A549 (cell line): ENCODE data around the gene CLEC19A. TPM values are rescaled to one million over a fixed set of nuclear protein-coding genes. Genes with fewer than 3 reads are reported as not detected.
A peak's percentile ranks its signal among the peaks of the same experiment; 100 is the strongest.

ENCODE experiments used
- ATAC-seq, 2 experiments: fragments of 200-7000 bp in 1 of 2; fragments of >200 bp in 1 of 2; cut with Nextera tagmentation in 1 of 2; cut with Tn5 transposase in 1 of 2; 3 replicates each; pipeline versions ENCODE4 v1.8.0 to v1.9.1; 2018 to 2020; ENCODE audit warnings: mild to moderate bottlenecking in 1 of 2, moderate library complexity in 1 of 2
- CTCF ChIA-PET: fragments of 300-600 bp; sonication (Branson Sonifier 250); formaldehyde crosslinking; extraction: SDS; loops from one replicate; lab custom pipeline; 2021; ENCODE audit warnings: antibody characterized with exemption, inconsistent platforms; lab: Yijun Ruan, JAX
- POLR2A ChIA-PET: fragments of 350-600 bp; formaldehyde crosslinking; extraction: SDS; loops from one replicate; lab custom pipeline; 2021; ENCODE audit warnings: antibody characterized with exemption, inconsistent platforms; lab: Yijun Ruan, JAX
- DNase-seq, 2 experiments: peaks; one replicate each; pipeline versions ENCODE4 v3.0.0 to v3.0.0-alpha.2; 2011 to 2016; ENCODE audit warnings: low read depth in 1 of 2, low spot score in 1 of 2
- FAIRE-seq: peaks from 2 replicates; lab custom pipeline; 2011; peaks lifted over from hg19 to GRCh38; lab: Jason Lieb, UNC
- H3K27ac ChIP-seq, 2 experiments: fragments of >200 bp; sonication (Bioruptor Twin); formaldehyde crosslinking; 3 replicates each; pipeline ENCODE4 v1.5.1; 2016 to 2017
- H3K4me1 ChIP-seq: fragments of >200 bp; sonication (Bioruptor Twin); formaldehyde crosslinking; 3 replicates; pipeline ENCODE4 v1.6.1; 2016
- H3K4me2 ChIP-seq: fragments of >200 bp; sonication (Bioruptor Twin); formaldehyde crosslinking; 3 replicates; pipeline ENCODE4 v1.6.1; 2016
- H3K4me3 ChIP-seq: fragments of >200 bp; sonication (Bioruptor Twin); formaldehyde crosslinking; 3 replicates; pipeline ENCODE4 v1.5.1; 2016
- H3K9me3 ChIP-seq: fragments of >200 bp; sonication (Bioruptor Twin); formaldehyde crosslinking; 3 replicates; pipeline ENCODE4 v1.6.1; 2016
- CBX2 ChIP-seq: fragments of 200-600 bp; sonication (generic); IDR thresholded peaks from 2 replicates; pipeline ENCODE4 v1.6.1; 2016; ENCODE audit warnings: low read depth, mild to moderate bottlenecking, borderline replicate concordance
- CBX8 ChIP-seq: fragments of 200-600 bp; sonication (generic); IDR thresholded peaks from 2 replicates; pipeline ENCODE4 v1.6.1; 2016
- CEBPB ChIP-seq, 2 experiments: fragments of >200 bp in 1 of 2; sonication (Bioruptor Twin) in 1 of 2; formaldehyde crosslinking in 1 of 2; IDR thresholded peaks; 2 replicates each; pipeline ENCODE4 v1.6.1; 2012 to 2016
- EHMT2 ChIP-seq: fragments of 200-600 bp; sonication (generic); IDR thresholded peaks from 2 replicates; pipeline ENCODE4 v1.6.1; 2016; ENCODE audit warnings: antibody characterized with exemption, low read depth, mild to moderate bottlenecking, moderate library complexity
- EP300 ChIP-seq, 2 experiments: fragments of >200 bp; sonication (Bioruptor Twin); formaldehyde crosslinking; IDR thresholded peaks; 2 replicates in 1 of 2; 3 replicates in 1 of 2; pipeline ENCODE4 v1.6.1; 2016 to 2017
- ESRRA ChIP-seq: fragments of 150-350 bp; IDR thresholded peaks from 2 replicates; pipeline ENCODE4 v1.6.1; 2014; ENCODE audit warnings: mild to moderate bottlenecking, low read length, borderline replicate concordance
- FOXS1 ChIP-seq: fragments of 250-450 bp; sonication (Bioruptor Pico); IDR thresholded peaks from 2 replicates; pipeline ENCODE4 v1.5.0; 2020; ENCODE audit warnings: mild to moderate bottlenecking, moderate library complexity
- GATA3 ChIP-seq: IDR thresholded peaks from 2 replicates; pipeline ENCODE4 v1.6.1; 2012; ENCODE audit warnings: borderline replicate concordance
- HDAC2 ChIP-seq: fragments of 200-600 bp; sonication (generic); IDR thresholded peaks from 2 replicates; pipeline ENCODE4 v1.6.1; 2016
- HOXB13 ChIP-seq: fragments of 250-450 bp; sonication (Bioruptor Pico); IDR thresholded peaks from 2 replicates; pipeline ENCODE4 v1.5.0; 2020; ENCODE audit warnings: low read depth, mild to moderate bottlenecking, moderate library complexity
- HOXB5 ChIP-seq: fragments of 250-450 bp; sonication (Bioruptor Pico); IDR thresholded peaks from 2 replicates; pipeline ENCODE4 v1.5.0; 2020; ENCODE audit warnings: mild to moderate bottlenecking, moderate library complexity
- JUN ChIP-seq, 2 experiments: fragments of >200 bp; sonication (Bioruptor Twin); formaldehyde crosslinking; IDR thresholded peaks; 2 replicates in 1 of 2; 3 replicates in 1 of 2; pipeline ENCODE4 v1.6.1; 2016 to 2017
- JUNB ChIP-seq: fragments of >200 bp; sonication (Bioruptor Twin); formaldehyde crosslinking; IDR thresholded peaks from 2 replicates; pipeline ENCODE4 v1.6.1; 2016
- MAZ ChIP-seq: fragments of 150-350 bp; IDR thresholded peaks from 2 replicates; pipeline ENCODE4 v1.6.1; 2014; ENCODE audit warnings: antibody characterized with exemption, low read depth, low read length, borderline replicate concordance
- MYC ChIP-seq: IDR thresholded peaks from 2 replicates; pipeline ENCODE4 v1.6.1; 2012; ENCODE audit warnings: mild to moderate bottlenecking, inconsistent platforms, low read length, improper control_type of control experiment, borderline replicate concordance
- NPAS2 ChIP-seq: fragments of 250-450 bp; sonication (Bioruptor Pico); IDR thresholded peaks from 2 replicates; pipeline ENCODE4 v1.8.0; 2022; ENCODE audit warnings: mild to moderate bottlenecking, moderate library complexity, borderline replicate concordance
- NR3C1 ChIP-seq: fragments of >200 bp; sonication (Bioruptor Twin); formaldehyde crosslinking; IDR thresholded peaks from 3 replicates; pipeline ENCODE4 v1.6.1; 2017
- PHF8 ChIP-seq: fragments of 200-600 bp; sonication (generic); IDR thresholded peaks from 2 replicates; pipeline ENCODE4 v1.6.1; 2016; ENCODE audit warnings: low read depth, mild to moderate bottlenecking, antibody characterized with exemption, moderate library complexity, borderline replicate concordance
- POLR2A ChIP-seq: IDR thresholded peaks from 2 replicates; pipeline ENCODE4 v1.6.1; 2012; ENCODE audit warnings: mild to moderate bottlenecking, low read length
- RARB ChIP-seq: fragments of 250-450 bp; sonication (Bioruptor Pico); IDR thresholded peaks from 2 replicates; pipeline ENCODE4 v1.8.0; 2021; ENCODE audit warnings: mild to moderate bottlenecking, moderate library complexity
- RCOR1 ChIP-seq: fragments of 150-350 bp; IDR thresholded peaks from 2 replicates; pipeline ENCODE4 v1.6.1; 2014; ENCODE audit warnings: antibody characterized with exemption, low read length, low read depth
- RNF2 ChIP-seq: fragments of 200-600 bp; sonication (generic); IDR thresholded peaks from 2 replicates; pipeline ENCODE4 v1.6.1; 2016; ENCODE audit warnings: low read depth, mild to moderate bottlenecking, antibody characterized with exemption, moderate library complexity, borderline replicate concordance
- SREBF2 ChIP-seq: fragments of 450-650 bp; IDR thresholded peaks from 2 replicates; pipeline ENCODE4 v1.6.1; 2014; ENCODE audit warnings: mild to moderate bottlenecking, moderate library complexity
- TFCP2L1 ChIP-seq: fragments of 250-450 bp; sonication (Bioruptor Pico); IDR thresholded peaks from 2 replicates; pipeline ENCODE4 v1.5.0; 2021; ENCODE audit warnings: mild to moderate bottlenecking
- ZNF302 ChIP-seq: fragments of 250-450 bp; sonication (Bioruptor Pico); IDR thresholded peaks from 2 replicates; pipeline ENCODE4 v1.9.0; 2021; ENCODE audit warnings: inconsistent platforms, mild to moderate bottlenecking, moderate library complexity
- WGBS: methylation state at CpG from one replicate; pipeline ENCODE4 v1.1.6; 2017; ENCODE audit errors: missing lambda C conversion rate; 5-methylcytosine and 5-hydroxymethylcytosine counted together
- polyA plus RNA-seq, 4 experiments: library from polyadenylated mRNA; depleted of rRNA in 3 of 4; stranded (reverse); fragments of >200 nt; fragmentation: RNase III in 1 of 4; extraction: RNeasy Plus Mini Kit Qiagen cat#74134 plus additional on column Dnase treatment in 1 of 4; gene quantifications; 2 replicates in 3 of 4; 3 replicates in 1 of 4; pipeline ENCODE4 v1.2.3, GENCODE V29; 2011 to 2017
- TF ChIP-seq, protein P1 (sequence below): fragments of 450-650 bp; IDR thresholded peaks from 2 replicates; pipeline ENCODE4 v1.6.1; 2014; ENCODE audit warnings: antibody characterized with exemption
- TF ChIP-seq, protein P2 (sequence below): IDR thresholded peaks from 2 replicates; pipeline ENCODE4 v1.6.1; 2012; ENCODE audit warnings: low read depth, borderline replicate concordance
- TF ChIP-seq, protein P3 (sequence below): fragments of 200-600 bp; sonication (generic); IDR thresholded peaks from 2 replicates; pipeline ENCODE4 v1.6.1; 2016; ENCODE audit warnings: antibody characterized with exemption, mild to moderate bottlenecking, moderate library complexity
- TF ChIP-seq, protein P4 (sequence below): fragments of >200 bp; sonication (Bioruptor Twin); formaldehyde crosslinking; IDR thresholded peaks from 3 replicates; pipeline ENCODE4 v1.5.1; 2016
- TF ChIP-seq, protein P5 (sequence below): fragments of 150-350 bp; IDR thresholded peaks from 2 replicates; pipeline ENCODE4 v1.6.1; 2014; ENCODE audit warnings: low read depth, mild to moderate bottlenecking, low read length

CLEC19A gene
- polyA plus RNA-seq, 2 of the 4 experiments (the other 2 are of a cell fraction), result 0.09 to 0.49 TPM

DNA sequence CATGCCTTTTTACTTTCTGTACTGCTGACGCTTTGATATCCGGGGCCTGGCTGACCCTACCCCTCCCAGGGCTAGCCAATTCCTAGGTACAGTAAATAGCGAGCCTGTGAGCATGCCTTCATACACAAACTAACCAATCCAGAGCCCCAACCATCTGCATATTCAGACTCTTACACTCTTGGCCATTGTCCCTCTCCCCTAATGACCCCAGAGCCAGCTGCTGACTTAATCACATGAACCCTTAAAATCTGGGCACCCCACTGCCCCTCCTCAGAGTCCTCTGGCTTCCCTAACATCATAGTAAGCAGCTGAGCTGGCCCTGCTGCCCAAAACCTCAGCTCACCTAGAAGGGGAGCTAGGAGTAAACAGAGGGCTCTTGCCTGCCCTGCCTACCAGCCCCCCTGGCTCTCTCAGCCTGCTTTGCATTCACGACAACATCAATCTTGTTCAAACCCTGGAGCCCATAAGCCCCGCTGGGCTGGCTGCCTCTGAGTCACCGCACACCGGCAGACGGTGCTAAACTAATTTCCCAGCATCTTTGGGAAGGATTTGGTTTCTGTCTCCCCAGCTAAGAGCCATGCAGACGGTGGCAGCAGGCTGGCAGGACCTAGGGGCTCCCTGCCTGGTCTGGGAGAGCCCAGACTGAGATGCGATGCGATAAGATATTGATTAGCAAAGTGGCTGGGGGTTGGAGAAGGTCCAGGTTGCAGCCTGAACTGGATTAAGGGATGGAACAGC, 63.2 kb downstream of the CLEC19A start:
- ATAC-seq (peak in 1 of 2 experiments; percentile 55; a peak in 3 of 6 replicates), FAIRE-seq (no peak), DNase-seq (no peak)
- ChIA-PET CTCF (interaction anchor here (1.7 kb wide), 1 partner anchor 263 kb away, joined by 4 read pairs; no protein-coding TSS in a partner anchor), POLR2A (no interaction called here)
- no peak overlapping the region for H3K4me3 ChIP-seq
- TF ChIP-seq CBX2 (no peak), RNF2 (no peak), JUNB (no peak), EHMT2 (no peak), FOXS1 (no peak), TFCP2L1 (CRISPR knock-in tag) (no peak), HOXB5 (CRISPR knock-in tag) (no peak), JUN (IDR thresholded peaks at IDR 0.05) (no peak), SREBF2 (no peak), CBX8 (no peak), ESRRA (no peak), NR3C1 (no peak)
- TF ChIP-seq, protein P1, sequence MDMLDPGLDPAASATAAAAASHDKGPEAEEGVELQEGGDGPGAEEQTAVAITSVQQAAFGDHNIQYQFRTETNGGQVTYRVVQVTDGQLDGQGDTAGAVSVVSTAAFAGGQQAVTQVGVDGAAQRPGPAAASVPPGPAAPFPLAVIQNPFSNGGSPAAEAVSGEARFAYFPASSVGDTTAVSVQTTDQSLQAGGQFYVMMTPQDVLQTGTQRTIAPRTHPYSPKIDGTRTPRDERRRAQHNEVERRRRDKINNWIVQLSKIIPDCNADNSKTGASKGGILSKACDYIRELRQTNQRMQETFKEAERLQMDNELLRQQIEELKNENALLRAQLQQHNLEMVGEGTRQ, result no peak
- TF ChIP-seq, protein P2, sequence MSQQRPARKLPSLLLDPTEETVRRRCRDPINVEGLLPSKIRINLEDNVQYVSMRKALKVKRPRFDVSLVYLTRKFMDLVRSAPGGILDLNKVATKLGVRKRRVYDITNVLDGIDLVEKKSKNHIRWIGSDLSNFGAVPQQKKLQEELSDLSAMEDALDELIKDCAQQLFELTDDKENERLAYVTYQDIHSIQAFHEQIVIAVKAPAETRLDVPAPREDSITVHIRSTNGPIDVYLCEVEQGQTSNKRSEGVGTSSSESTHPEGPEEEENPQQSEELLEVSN, result no peak
- TF ChIP-seq, protein P3, sequence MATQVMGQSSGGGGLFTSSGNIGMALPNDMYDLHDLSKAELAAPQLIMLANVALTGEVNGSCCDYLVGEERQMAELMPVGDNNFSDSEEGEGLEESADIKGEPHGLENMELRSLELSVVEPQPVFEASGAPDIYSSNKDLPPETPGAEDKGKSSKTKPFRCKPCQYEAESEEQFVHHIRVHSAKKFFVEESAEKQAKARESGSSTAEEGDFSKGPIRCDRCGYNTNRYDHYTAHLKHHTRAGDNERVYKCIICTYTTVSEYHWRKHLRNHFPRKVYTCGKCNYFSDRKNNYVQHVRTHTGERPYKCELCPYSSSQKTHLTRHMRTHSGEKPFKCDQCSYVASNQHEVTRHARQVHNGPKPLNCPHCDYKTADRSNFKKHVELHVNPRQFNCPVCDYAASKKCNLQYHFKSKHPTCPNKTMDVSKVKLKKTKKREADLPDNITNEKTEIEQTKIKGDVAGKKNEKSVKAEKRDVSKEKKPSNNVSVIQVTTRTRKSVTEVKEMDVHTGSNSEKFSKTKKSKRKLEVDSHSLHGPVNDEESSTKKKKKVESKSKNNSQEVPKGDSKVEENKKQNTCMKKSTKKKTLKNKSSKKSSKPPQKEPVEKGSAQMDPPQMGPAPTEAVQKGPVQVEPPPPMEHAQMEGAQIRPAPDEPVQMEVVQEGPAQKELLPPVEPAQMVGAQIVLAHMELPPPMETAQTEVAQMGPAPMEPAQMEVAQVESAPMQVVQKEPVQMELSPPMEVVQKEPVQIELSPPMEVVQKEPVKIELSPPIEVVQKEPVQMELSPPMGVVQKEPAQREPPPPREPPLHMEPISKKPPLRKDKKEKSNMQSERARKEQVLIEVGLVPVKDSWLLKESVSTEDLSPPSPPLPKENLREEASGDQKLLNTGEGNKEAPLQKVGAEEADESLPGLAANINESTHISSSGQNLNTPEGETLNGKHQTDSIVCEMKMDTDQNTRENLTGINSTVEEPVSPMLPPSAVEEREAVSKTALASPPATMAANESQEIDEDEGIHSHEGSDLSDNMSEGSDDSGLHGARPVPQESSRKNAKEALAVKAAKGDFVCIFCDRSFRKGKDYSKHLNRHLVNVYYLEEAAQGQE, result no peak
- TF ChIP-seq, protein P4, sequence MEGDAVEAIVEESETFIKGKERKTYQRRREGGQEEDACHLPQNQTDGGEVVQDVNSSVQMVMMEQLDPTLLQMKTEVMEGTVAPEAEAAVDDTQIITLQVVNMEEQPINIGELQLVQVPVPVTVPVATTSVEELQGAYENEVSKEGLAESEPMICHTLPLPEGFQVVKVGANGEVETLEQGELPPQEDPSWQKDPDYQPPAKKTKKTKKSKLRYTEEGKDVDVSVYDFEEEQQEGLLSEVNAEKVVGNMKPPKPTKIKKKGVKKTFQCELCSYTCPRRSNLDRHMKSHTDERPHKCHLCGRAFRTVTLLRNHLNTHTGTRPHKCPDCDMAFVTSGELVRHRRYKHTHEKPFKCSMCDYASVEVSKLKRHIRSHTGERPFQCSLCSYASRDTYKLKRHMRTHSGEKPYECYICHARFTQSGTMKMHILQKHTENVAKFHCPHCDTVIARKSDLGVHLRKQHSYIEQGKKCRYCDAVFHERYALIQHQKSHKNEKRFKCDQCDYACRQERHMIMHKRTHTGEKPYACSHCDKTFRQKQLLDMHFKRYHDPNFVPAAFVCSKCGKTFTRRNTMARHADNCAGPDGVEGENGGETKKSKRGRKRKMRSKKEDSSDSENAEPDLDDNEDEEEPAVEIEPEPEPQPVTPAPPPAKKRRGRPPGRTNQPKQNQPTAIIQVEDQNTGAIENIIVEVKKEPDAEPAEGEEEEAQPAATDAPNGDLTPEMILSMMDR, result no peak
- TF ChIP-seq, protein P5, sequence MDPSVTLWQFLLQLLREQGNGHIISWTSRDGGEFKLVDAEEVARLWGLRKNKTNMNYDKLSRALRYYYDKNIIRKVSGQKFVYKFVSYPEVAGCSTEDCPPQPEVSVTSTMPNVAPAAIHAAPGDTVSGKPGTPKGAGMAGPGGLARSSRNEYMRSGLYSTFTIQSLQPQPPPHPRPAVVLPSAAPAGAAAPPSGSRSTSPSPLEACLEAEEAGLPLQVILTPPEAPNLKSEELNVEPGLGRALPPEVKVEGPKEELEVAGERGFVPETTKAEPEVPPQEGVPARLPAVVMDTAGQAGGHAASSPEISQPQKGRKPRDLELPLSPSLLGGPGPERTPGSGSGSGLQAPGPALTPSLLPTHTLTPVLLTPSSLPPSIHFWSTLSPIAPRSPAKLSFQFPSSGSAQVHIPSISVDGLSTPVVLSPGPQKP, result no peak
- 40% methylated on average over 11 of the region's 11 CpGs for WGBS
- H3K9me3 ChIP-seq, result no peaks in the 10 kb centered on the region
- H3K4me1 ChIP-seq, result no peaks in the 10 kb centered on the region
- H3K27ac ChIP-seq, result peak overlapping the region in 1 of 2 experiments; percentile 8; a peak in 1 of 6 replicates
- no peak overlapping the region for H3K4me2 ChIP-seq

DNA sequence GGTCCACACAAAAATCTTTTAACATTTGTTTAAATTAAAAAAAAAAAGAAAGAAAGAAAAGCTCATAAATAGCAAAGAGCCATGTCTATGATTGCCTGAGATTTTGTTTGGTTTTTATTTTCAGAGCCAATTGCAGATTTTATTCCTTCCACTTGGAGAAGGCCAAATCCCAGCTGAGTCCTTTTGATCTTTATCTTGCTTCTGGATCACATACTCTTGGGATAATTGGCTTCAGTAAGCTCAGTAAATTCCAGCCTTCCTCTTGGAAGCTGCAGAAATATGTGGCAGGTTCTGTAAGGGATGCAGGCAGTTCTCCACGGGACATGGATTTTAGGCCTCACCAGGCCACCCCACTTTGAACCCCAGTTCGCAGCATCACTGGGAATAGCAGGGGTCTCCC, 68.8 kb downstream of the CLEC19A start:
- CTCF ChIA-PET, result interaction anchor here (2.8 kb wide), 1 partner anchor 268 kb away, joined by 11 read pairs; no protein-coding TSS in a partner anchor
- no peak for FAIRE-seq
- TF ChIP-seq POLR2A (no peak), MYC (no peak), PHF8 (no peak), ZNF302 (CRISPR knock-in tag) (no peak), SREBF2 (no peak), RARB (CRISPR knock-in tag) (no peak), MAZ (no peak), CEBPB (IDR thresholded peaks at IDR 0.05) (no peak), HOXB13 (CRISPR knock-in tag) (no peak), HDAC2 (no peak), RCOR1 (no peak), GATA3 (no peak), EP300 (IDR thresholded peaks at IDR 0.05) (no peak), NPAS2 (no peak), FOXS1 (no peak), HOXB5 (CRISPR knock-in tag) (no peak)

More for the DNA sequence above, 68.8 kb downstream of the CLEC19A start:
- no peak for ATAC-seq
- Histone ChIP-seq H3K4me3 (no peak overlapping the region), H3K4me2 (no peak overlapping the region), H3K4me1 (no peaks in the 10 kb centered on the region), H3K9me3 (no peaks in the 10 kb centered on the region), H3K27ac (no peak overlapping the region)
- POLR2A ChIA-PET, result interaction anchor here (0.6 kb wide), 1 partner anchor 67 kb away, joined by 3 read pairs; no protein-coding TSS in a partner anchor
- no peak for DNase-seq
- 71% methylated on average over 2 of the region's 2 CpGs for WGBS
